IMR-90 (cell line): Measurements from ENCODE around the gene RPS6KA2. TPM values are rescaled to one million over a fixed set of nuclear protein-coding genes. Genes with fewer than 3 reads are reported as not detected.

Experiments used
- ATAC-seq: fragments of 200-7000 bp; cut with Tn5 transposase; 2 replicates; pipeline ENCODE4 v1.9.1; 2020; ENCODE audit warnings: low read depth, mild to moderate bottlenecking, moderate library complexity
- BruUV-seq: library from RNA; stranded (reverse); fragments of 400-500 nt; replicated peaks from 2 replicates; lab custom pipeline; 2021; lab: Mats Ljungman, UMichigan
- CTCF ChIA-PET: fragments of 300-600 bp; formaldehyde crosslinking; extraction: SDS; loops from one replicate; lab custom pipeline; 2021; ENCODE audit warnings: antibody characterized with exemption; lab: Yijun Ruan, JAX
- POLR2A ChIA-PET: fragments of 300-600 bp; sonication (Branson Sonifier 250); formaldehyde crosslinking; loops from one replicate; lab custom pipeline; 2022; ENCODE audit warnings: antibody characterized with exemption; ENCODE audit not compliant: unreplicated experiment; lab: Charles Lee
- DNase-seq: peaks from one replicate; pipeline ENCODE4 v3.0.0; 2013
- H2AFZ ChIP-seq: replicated peaks from 2 replicates; pipeline ENCODE3; 2013; ENCODE audit warnings: low read length, mild to moderate bottlenecking; ENCODE audit not compliant: poor library complexity
- H2AK5ac ChIP-seq: 2 replicates; pipeline ENCODE4 v1.6.1; 2013; ENCODE audit warnings: low read depth, low read length, inconsistent platforms
- H2AK9ac ChIP-seq: replicated peaks from 2 replicates; pipeline ENCODE3; 2013; ENCODE audit warnings: mild to moderate bottlenecking, low read depth, low read length, moderate library complexity; ENCODE audit not compliant: poor library complexity
- H2BK120ac ChIP-seq: 2 replicates; pipeline ENCODE4 v1.6.1; 2013; ENCODE audit warnings: low read depth, low read length, inconsistent platforms
- H2BK15ac ChIP-seq: 3 replicates; pipeline ENCODE4 v1.6.1; 2013; ENCODE audit warnings: low read depth, low read length, inconsistent platforms
- H2BK20ac ChIP-seq: 2 replicates; pipeline ENCODE4 v1.6.1; 2013; ENCODE audit warnings: low read depth, mild to moderate bottlenecking, inconsistent platforms, low read length, moderate library complexity
- H2BK5ac ChIP-seq: 2 replicates; pipeline ENCODE4 v1.6.1; 2013; ENCODE audit warnings: mild to moderate bottlenecking, low read depth, low read length, inconsistent platforms; ENCODE audit not compliant: poor library complexity, severe bottlenecking
- H3K14ac ChIP-seq: replicated peaks from 2 replicates; pipeline ENCODE4 v1.6.1; 2013; ENCODE audit warnings: low read depth, low read length, inconsistent platforms
- H3K18ac ChIP-seq: 2 replicates; pipeline ENCODE4 v1.6.1; 2013; ENCODE audit warnings: low read depth, low read length, control low read depth
- H3K23ac ChIP-seq: 2 replicates; pipeline ENCODE4 v1.6.1; 2013; ENCODE audit warnings: low read depth, low read length, inconsistent platforms
- H3K27ac ChIP-seq: 2 replicates; pipeline ENCODE4 v1.5.1; 2013; ENCODE audit warnings: mild to moderate bottlenecking, control low read depth, low read length; ENCODE audit not compliant: insufficient read depth
- H3K27me3 ChIP-seq: 2 replicates; pipeline ENCODE4 v1.6.1; 2013; ENCODE audit warnings: low read length; ENCODE audit not compliant: control insufficient read depth, insufficient read depth
- H3K36me3 ChIP-seq: 2 replicates; pipeline ENCODE4 v1.6.1; 2013; ENCODE audit warnings: low read length, mixed read lengths; ENCODE audit not compliant: control insufficient read depth, insufficient read depth
- H3K4ac ChIP-seq: 2 replicates; pipeline ENCODE4 v1.6.1; 2013; ENCODE audit warnings: low read depth, low read length, inconsistent platforms
- H3K4me1 ChIP-seq: 2 replicates; pipeline ENCODE4 v1.6.1; 2013; ENCODE audit warnings: low read length, mixed read lengths; ENCODE audit not compliant: control insufficient read depth, insufficient read depth
- H3K4me2 ChIP-seq: 2 replicates; pipeline ENCODE4 v1.6.1; 2013; ENCODE audit warnings: low read depth, mild to moderate bottlenecking, control low read depth, low read length, moderate library complexity
- H3K4me3 ChIP-seq: 2 replicates; pipeline ENCODE4 v1.5.1; 2013; ENCODE audit warnings: low read depth, mild to moderate bottlenecking, control low read depth, low read length, moderate library complexity; ENCODE audit not compliant: insufficient read depth
- H3K56ac ChIP-seq: 2 replicates; pipeline ENCODE4 v1.6.1; 2013; ENCODE audit warnings: low read length, inconsistent platforms; ENCODE audit not compliant: insufficient read depth; ENCODE audit errors: extremely low read depth
- H3K79me1 ChIP-seq, 2 experiments: 2 replicates each; pipeline ENCODE4 v1.6.1; 2013; ENCODE audit warnings: low read length in 2 of 2, inconsistent platforms in 1 of 2, low read depth in 1 of 2
- H3K9ac ChIP-seq: 2 replicates; pipeline ENCODE4 v1.6.1; 2013; ENCODE audit warnings: low read depth, low read length, control low read depth
- H3K9me1 ChIP-seq: 2 replicates; pipeline ENCODE4 v1.6.1; 2013; ENCODE audit warnings: low read length, inconsistent platforms; ENCODE audit not compliant: insufficient read depth
- H3K9me3 ChIP-seq: 2 replicates; pipeline ENCODE4 v1.6.1; 2013; ENCODE audit warnings: low read length; ENCODE audit not compliant: control insufficient read depth, insufficient read depth
- H4K20me1 ChIP-seq: 2 replicates; pipeline ENCODE4 v1.6.1; 2013; ENCODE audit warnings: low read length, inconsistent platforms; ENCODE audit not compliant: insufficient read depth
- H4K5ac ChIP-seq: 2 replicates; pipeline ENCODE4 v1.6.1; 2013; ENCODE audit warnings: mild to moderate bottlenecking, low read depth, low read length, control low read depth
- H4K8ac ChIP-seq, 2 experiments: 2 replicates each; pipeline ENCODE4 v1.6.1; 2013; ENCODE audit warnings: low read depth in 2 of 2, low read length in 2 of 2, control low read depth in 1 of 2, inconsistent platforms in 1 of 2
- H4K91ac ChIP-seq: 2 replicates; pipeline ENCODE4 v1.6.1; 2013; ENCODE audit warnings: low read depth, low read length, inconsistent platforms; ENCODE audit not compliant: insufficient read depth
- BHLHE40 ChIP-seq: fragments of 150-350 bp; IDR thresholded peaks from 2 replicates; pipeline ENCODE4 v1.6.1; 2016; ENCODE audit warnings: mild to moderate bottlenecking, low read depth, low read length
- CEBPB ChIP-seq: IDR thresholded peaks from 2 replicates; pipeline ENCODE4 v1.6.1; 2012; ENCODE audit warnings: low read depth, low read length, improper control_type of control experiment
- CHD1 ChIP-seq: IDR thresholded peaks from 2 replicates; pipeline ENCODE4 v1.6.1; 2012; ENCODE audit warnings: low read depth, low read length, improper control_type of control experiment
- FOS ChIP-seq: fragments of 150-350 bp; IDR thresholded peaks from 2 replicates; pipeline ENCODE4 v1.6.1; 2016; ENCODE audit warnings: low read depth, low read length
- MAFK ChIP-seq: IDR thresholded peaks from 2 replicates; pipeline ENCODE4 v1.6.1; 2012; ENCODE audit warnings: low read depth, low read length, improper control_type of control experiment
- MAZ ChIP-seq: IDR thresholded peaks from 2 replicates; pipeline ENCODE4 v1.6.1; 2012; ENCODE audit warnings: low read depth, mild to moderate bottlenecking, low read length, improper control_type of control experiment, moderate library complexity, borderline replicate concordance
- MXI1 ChIP-seq: IDR thresholded peaks from 2 replicates; pipeline ENCODE4 v1.6.1; 2012; ENCODE audit warnings: low read depth, mild to moderate bottlenecking, low read length, moderate library complexity, borderline replicate concordance
- POLR2A ChIP-seq: IDR thresholded peaks from 2 replicates; pipeline ENCODE4 v1.6.1; 2012; ENCODE audit warnings: mild to moderate bottlenecking, low read depth, low read length
- RAD21 ChIP-seq: IDR thresholded peaks from 2 replicates; pipeline ENCODE4 v1.6.1; 2012; ENCODE audit warnings: low read length, improper control_type of control experiment
- RFX5 ChIP-seq: IDR thresholded peaks from 2 replicates; pipeline ENCODE4 v1.8.0; 2012; ENCODE audit warnings: low read depth, mild to moderate bottlenecking, low read length, moderate library complexity
- SMC3 ChIP-seq: fragments of 150-350 bp; IDR thresholded peaks from 2 replicates; pipeline ENCODE4 v1.6.1; 2016; ENCODE audit warnings: low read depth, mild to moderate bottlenecking, antibody characterized with exemption, low read length, moderate library complexity
- WGBS, 2 experiments: methylation state at CpG; one replicate each; pipeline versions ENCODE4 v1.1.5 to v1.1.7; 2013; ENCODE audit warnings: missing lambda C conversion rate in 2 of 2; ENCODE audit not compliant: insufficient read length in 1 of 2; ENCODE audit errors: extremely low coverage in 2 of 2; 5-methylcytosine and 5-hydroxymethylcytosine counted together
- dilution Hi-C: fragments of 300-500 bp; cut with HindIII; formaldehyde crosslinking; loops from one replicate; pipeline ENCODE4 v1.14.3; 2018; ENCODE audit warnings: low sequenced_read_pairs; ENCODE audit not compliant: unreplicated experiment
- in situ Hi-C: fragments of 300-500 bp; cut with MboI; formaldehyde crosslinking; loops from 3 replicates; pipeline ENCODE4 v1.14.3; 2019; ENCODE audit warnings: low sequenced_read_pairs, inconsistent platforms, mixed read lengths
- intact Hi-C: fragments of 100-400 bp; cut with micrococcal nuclease; formaldehyde crosslinking; loops from 2 replicates; pipeline ENCODE4 v1.10.0; 2022
- polyA plus RNA-seq, 3 experiments: library from polyadenylated mRNA; depleted of rRNA; stranded (reverse); fragments of >200 nt; gene quantifications; 2 replicates each; pipeline ENCODE4 v1.2.3, GENCODE V29; 2012; ENCODE audit warnings: low replicate concordance in 1 of 3
- total RNA-seq: library from RNA; depleted of rRNA; stranded (reverse); fragments of >200 nt; gene quantifications from 2 replicates; pipeline ENCODE4 v1.2.3, GENCODE V29; 2012
- TF ChIP-seq, protein P1 (sequence below): fragments of 150-350 bp; IDR thresholded peaks from 2 replicates; pipeline ENCODE4 v1.6.1; 2016; ENCODE audit warnings: low read depth, mild to moderate bottlenecking, low read length, moderate library complexity, borderline replicate concordance
- TF ChIP-seq, protein P2 (sequence below): conservative IDR thresholded peaks from 2 replicates; pipeline ENCODE4 v1.5.1; 2012; ENCODE audit warnings: mild to moderate bottlenecking, low read depth, low read length, improper control_type of control experiment
- TF ChIP-seq, protein P3 (sequence below): fragments of 150-350 bp; IDR thresholded peaks from 2 replicates; pipeline ENCODE4 v1.6.1; 2017; ENCODE audit warnings: mild to moderate bottlenecking, antibody characterized with exemption, low read length, low read depth

RPS6KA2 gene
- total and polyA plus RNA-seq, 2 of the 4 experiments (the other 2 are of a cell fraction) = 26.9 to 31.3 TPM

DNA sequence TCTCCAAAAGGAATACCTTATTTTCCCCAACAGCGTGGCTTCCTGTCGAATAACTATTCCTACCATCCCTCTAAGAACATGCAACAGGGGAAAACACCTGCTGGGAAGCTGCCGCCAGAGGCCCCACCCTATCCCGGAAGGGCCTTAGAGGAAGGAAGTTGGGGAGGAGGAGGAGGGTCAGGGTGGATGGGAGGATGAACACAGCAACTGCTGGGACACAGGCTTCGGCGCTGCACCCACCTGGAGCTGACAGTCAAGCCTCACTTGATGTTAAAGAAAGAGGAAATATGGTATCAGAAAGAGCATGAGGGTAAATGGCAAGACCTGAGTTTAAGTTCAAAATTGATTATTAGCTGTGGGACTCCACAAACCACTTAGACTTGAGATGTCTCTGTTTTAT, 36.5 kb upstream of the RPS6KA2 start:
- Histone ChIP-seq H2AK5ac (no peak overlapping the region), H3K9me3 (no peaks in the 10 kb centered on the region), H3K36me3 (no peaks in the 10 kb centered on the region), H3K4me2 (no peak overlapping the region), H4K8ac (no peak overlapping the region), H2BK5ac (no peak overlapping the region), H3K23ac (no peak overlapping the region), H3K56ac (no peak overlapping the region), H2BK15ac (no peak overlapping the region), H4K91ac (no peak overlapping the region), H3K4ac (no peak overlapping the region), H3K4me1 (no peaks in the 10 kb centered on the region), H2AFZ (no peak overlapping the region), H3K14ac (no peak overlapping the region), H4K5ac (no peak overlapping the region), H3K9me1 (no peaks in the 10 kb centered on the region), H3K9ac (no peak overlapping the region), H3K27me3 (peaks cover 16% of the 10 kb centered on the region), H3K79me1 (no peaks in the 10 kb centered on the region), H2BK20ac (no peak overlapping the region), H2BK120ac (no peak overlapping the region), H2AK9ac (no peak overlapping the region), H3K27ac (no peak overlapping the region), H3K4me3 (no peak overlapping the region), H4K20me1 (no peaks in the 10 kb centered on the region), H3K18ac (no peak overlapping the region)
- intact Hi-C loops = no loop called here
- ATAC-seq = no peak
- dilution Hi-C loops = no loop called here
- DNase-seq = no peak
- no TSS peak for BruUV-seq
- CTCF ChIA-PET = no interaction called here
- no CpG with 5 or more reads among the region's 6 CpGs for WGBS, 2 experiments
- POLR2A ChIA-PET = no interaction called here
- in situ Hi-C loops = no loop called here
- TF ChIP-seq RFX5 = no peak
- no peak for TF ChIP-seq CHD1
- TF ChIP-seq BHLHE40 = no peak
- TF ChIP-seq, protein P1, sequence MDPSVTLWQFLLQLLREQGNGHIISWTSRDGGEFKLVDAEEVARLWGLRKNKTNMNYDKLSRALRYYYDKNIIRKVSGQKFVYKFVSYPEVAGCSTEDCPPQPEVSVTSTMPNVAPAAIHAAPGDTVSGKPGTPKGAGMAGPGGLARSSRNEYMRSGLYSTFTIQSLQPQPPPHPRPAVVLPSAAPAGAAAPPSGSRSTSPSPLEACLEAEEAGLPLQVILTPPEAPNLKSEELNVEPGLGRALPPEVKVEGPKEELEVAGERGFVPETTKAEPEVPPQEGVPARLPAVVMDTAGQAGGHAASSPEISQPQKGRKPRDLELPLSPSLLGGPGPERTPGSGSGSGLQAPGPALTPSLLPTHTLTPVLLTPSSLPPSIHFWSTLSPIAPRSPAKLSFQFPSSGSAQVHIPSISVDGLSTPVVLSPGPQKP = no peak
- no peak for TF ChIP-seq SMC3
- TF ChIP-seq, protein P2, sequence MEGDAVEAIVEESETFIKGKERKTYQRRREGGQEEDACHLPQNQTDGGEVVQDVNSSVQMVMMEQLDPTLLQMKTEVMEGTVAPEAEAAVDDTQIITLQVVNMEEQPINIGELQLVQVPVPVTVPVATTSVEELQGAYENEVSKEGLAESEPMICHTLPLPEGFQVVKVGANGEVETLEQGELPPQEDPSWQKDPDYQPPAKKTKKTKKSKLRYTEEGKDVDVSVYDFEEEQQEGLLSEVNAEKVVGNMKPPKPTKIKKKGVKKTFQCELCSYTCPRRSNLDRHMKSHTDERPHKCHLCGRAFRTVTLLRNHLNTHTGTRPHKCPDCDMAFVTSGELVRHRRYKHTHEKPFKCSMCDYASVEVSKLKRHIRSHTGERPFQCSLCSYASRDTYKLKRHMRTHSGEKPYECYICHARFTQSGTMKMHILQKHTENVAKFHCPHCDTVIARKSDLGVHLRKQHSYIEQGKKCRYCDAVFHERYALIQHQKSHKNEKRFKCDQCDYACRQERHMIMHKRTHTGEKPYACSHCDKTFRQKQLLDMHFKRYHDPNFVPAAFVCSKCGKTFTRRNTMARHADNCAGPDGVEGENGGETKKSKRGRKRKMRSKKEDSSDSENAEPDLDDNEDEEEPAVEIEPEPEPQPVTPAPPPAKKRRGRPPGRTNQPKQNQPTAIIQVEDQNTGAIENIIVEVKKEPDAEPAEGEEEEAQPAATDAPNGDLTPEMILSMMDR = no peak
- TF ChIP-seq CEBPB = no peak
- no peak for TF ChIP-seq MAZ
- no peak for TF ChIP-seq FOS
- TF ChIP-seq MXI1 = no peak
- TF ChIP-seq, protein P3, sequence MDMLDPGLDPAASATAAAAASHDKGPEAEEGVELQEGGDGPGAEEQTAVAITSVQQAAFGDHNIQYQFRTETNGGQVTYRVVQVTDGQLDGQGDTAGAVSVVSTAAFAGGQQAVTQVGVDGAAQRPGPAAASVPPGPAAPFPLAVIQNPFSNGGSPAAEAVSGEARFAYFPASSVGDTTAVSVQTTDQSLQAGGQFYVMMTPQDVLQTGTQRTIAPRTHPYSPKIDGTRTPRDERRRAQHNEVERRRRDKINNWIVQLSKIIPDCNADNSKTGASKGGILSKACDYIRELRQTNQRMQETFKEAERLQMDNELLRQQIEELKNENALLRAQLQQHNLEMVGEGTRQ = no peak
- TF ChIP-seq MAFK = no peak
- no peak for TF ChIP-seq RAD21
- TF ChIP-seq POLR2A = no peak
